22Rv1 (cell line): ENCODE measurements around the gene KRT71.

Source experiments
- CTCF ChIP-seq: fragments of 450-650 bp; IDR thresholded peaks from 2 replicates; pipeline ENCODE4 v1.5.1; 2017; ENCODE audit warnings: mild to moderate bottlenecking
- ZFX ChIP-seq: fragments of 450-650 bp; IDR thresholded peaks from 2 replicates; pipeline ENCODE4 v1.6.1; 2017; ENCODE audit warnings: antibody characterized with exemption, borderline replicate concordance

DNA sequence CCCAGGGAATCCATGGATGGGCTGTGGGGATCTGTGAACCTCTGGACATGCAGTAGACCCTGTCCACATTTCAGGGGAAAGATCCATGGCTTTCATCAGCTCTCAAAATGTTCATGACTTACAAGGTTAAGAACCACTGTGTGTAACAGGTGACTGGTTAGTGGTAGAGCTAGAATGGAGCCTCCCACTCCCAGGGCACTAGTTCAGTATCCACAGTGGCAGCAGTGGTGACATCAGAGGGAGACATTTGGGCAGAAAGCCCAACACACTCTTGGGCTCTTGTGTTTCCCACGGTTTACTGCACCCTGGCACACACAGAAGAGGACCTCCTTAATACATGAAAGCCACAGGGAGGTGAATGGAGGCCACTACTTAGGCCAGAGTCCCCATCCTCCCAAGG is 11.6 kb upstream of the KRT71 start:
- TF ChIP-seq CTCF (no peak), ZFX (no peak)
